Hepatocyte (in vitro differentiated cells): ENCODE data around the gene GNAO1.

Experiments used
- EZH2phosphoT487 ChIP-seq: fragments of 200-600 bp; sonication (generic); IDR thresholded peaks from one replicate; pipeline ENCODE4 v1.6.1; 2018; ENCODE audit warnings: antibody characterized with exemption, mild to moderate bottlenecking, low read depth, moderate library complexity; ENCODE audit not compliant: unreplicated experiment, severe bottlenecking
- TF ChIP-seq, protein P1 (sequence below): fragments of 200-600 bp; sonication (generic); IDR thresholded peaks from 2 replicates; pipeline ENCODE4 v1.5.1; 2016; ENCODE audit warnings: antibody characterized with exemption, mild to moderate bottlenecking; ENCODE audit not compliant: poor library complexity

DNA sequence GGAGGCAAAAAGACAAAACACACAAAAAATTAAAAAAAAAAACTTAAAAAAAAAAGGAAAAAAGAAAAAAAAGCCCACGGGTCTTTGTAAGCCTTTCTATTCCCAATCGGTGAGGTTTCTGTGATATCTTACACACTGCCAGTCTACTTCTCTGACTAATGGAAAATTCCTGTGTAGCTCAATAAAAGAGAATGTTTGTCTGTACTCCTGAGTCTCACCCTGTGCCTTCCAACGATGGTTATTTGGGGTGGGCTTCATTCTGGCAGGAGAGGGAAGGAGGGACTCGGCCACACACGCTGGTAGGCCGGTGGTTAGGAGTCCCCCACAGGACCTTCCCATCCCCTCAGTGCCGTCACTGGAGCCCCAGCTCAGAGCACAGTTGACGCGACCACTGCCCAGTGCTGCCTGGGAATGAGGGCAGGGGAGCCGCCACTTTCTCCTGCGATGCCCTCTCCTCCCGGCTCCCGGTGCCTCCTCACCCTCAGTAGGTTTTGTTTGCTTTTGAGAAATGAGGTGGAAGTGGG lies 166.0 kb downstream of the GNAO1 start:
- TF ChIP-seq, protein P1, sequence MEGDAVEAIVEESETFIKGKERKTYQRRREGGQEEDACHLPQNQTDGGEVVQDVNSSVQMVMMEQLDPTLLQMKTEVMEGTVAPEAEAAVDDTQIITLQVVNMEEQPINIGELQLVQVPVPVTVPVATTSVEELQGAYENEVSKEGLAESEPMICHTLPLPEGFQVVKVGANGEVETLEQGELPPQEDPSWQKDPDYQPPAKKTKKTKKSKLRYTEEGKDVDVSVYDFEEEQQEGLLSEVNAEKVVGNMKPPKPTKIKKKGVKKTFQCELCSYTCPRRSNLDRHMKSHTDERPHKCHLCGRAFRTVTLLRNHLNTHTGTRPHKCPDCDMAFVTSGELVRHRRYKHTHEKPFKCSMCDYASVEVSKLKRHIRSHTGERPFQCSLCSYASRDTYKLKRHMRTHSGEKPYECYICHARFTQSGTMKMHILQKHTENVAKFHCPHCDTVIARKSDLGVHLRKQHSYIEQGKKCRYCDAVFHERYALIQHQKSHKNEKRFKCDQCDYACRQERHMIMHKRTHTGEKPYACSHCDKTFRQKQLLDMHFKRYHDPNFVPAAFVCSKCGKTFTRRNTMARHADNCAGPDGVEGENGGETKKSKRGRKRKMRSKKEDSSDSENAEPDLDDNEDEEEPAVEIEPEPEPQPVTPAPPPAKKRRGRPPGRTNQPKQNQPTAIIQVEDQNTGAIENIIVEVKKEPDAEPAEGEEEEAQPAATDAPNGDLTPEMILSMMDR: no peak
- no peak for TF ChIP-seq EZH2phosphoT487
